SU-DHL-6 (cell line): ENCODE measurements around the gene WDSUB1.

Experiments
- CTCF ChIP-seq: fragments of 200-600 bp; sonication (generic); IDR thresholded peaks from one replicate; pipeline ENCODE4 v1.5.1; 2017; ENCODE audit warnings: antibody characterized with exemption, mild to moderate bottlenecking, low read length, moderate library complexity; ENCODE audit not compliant: insufficient read depth, poor library complexity, severe bottlenecking
- EZH2phosphoT487 ChIP-seq: fragments of 200-600 bp; sonication (generic), shearing (Covaris generic); conservative IDR thresholded peaks from 2 replicates; pipeline ENCODE4 v1.6.1; 2018; ENCODE audit warnings: mild to moderate bottlenecking, antibody characterized with exemption, low read length, moderate library complexity, mixed read lengths

GRCh38 chr2:159279700-159280099 is 6.8 kb downstream of the WDSUB1 start:
- TF ChIP-seq CTCF = no peak
- no peak for TF ChIP-seq EZH2phosphoT487
